ENCODE results near the gene APLP2. TPM values are rescaled to one million over a fixed set of nuclear protein-coding genes. Genes with fewer than 3 reads are reported as not detected.

Gene APLP2
- total and polyA plus RNA-seq, 2 experiments from 2014 or later: 322 to 362 TPM

- TF ChIP-seq ETS1 (IDR thresholded peaks at IDR 0.05) (no peak), STAT1 (IDR thresholded peaks at IDR 0.05; ENCODE audit: unreplicated experiment) (no peak), POLR2AphosphoS5 (IDR thresholded peaks at IDR 0.05; ENCODE audit: low read depth) (no peak), CREB1 (CRISPR knock-in tag; IDR thresholded peaks at IDR 0.05; ENCODE audit: low read depth) (no peak), EZH2 (IDR thresholded peaks at IDR 0.05; ENCODE audit: low read depth, unreplicated experiment) (no peak), REST (IDR thresholded peaks at IDR 0.05; ENCODE audit: unreplicated experiment) (no peak), ZNF114 (CRISPR knock-in tag; IDR thresholded peaks at IDR 0.05) (no peak), JUNB (IDR thresholded peaks at IDR 0.05; ENCODE audit: unreplicated experiment) (no peak), ZNF331 (CRISPR knock-in tag; IDR thresholded peaks at IDR 0.05; ENCODE audit: low read depth) (no peak)
Measured at GRCh38 chr11:130156108-130157022, 86.7 kb downstream of the APLP2 start (continued).

- Mint-ChIP-seq H3K27ac (no peak overlapping the region), H3K9me3 (no peaks in the 10 kb centered on the region; the same call in 2 of the 3 replicates), H3K27me3 (ENCODE audit: insufficient read depth, low read depth, poor library complexity) (peaks cover 37% of the 10 kb centered on the region), H3K4me3 (no peak overlapping the region), H3K36me3 (ENCODE audit: low read depth) (no peaks in the 10 kb centered on the region; the same call in 2 of the 3 replicates), H3K4me1 (peaks cover 41% of the 10 kb centered on the region)
- DNase-seq (ENCODE audit: low spot score) (no peak), ATAC-seq (no peak)
- Histone ChIP-seq H3K4me2 (no peak overlapping the region), H3K4me1 (ENCODE audit: insufficient read depth) (peaks cover 27% of the 10 kb centered on the region), H3K79me2 (replicated peaks; ENCODE audit: insufficient read depth) (peaks cover 5% of the 10 kb centered on the region; the same call in 1 of the 2 replicates), H3K9me2 (ENCODE audit: insufficient read depth) (no peaks in the 10 kb centered on the region), H3K36me3 (ENCODE audit: insufficient read depth) (no peaks in the 10 kb centered on the region), H3F3A (replicated peaks; ENCODE audit: low read depth) (peaks cover 8% of the 10 kb centered on the region; the same call in 1 of the 2 replicates), H4K20me1 (replicated peaks; ENCODE audit: insufficient read depth) (no peaks in the 10 kb centered on the region), H3K27me3 (ENCODE audit: insufficient read depth) (peaks cover 48% of the 10 kb centered on the region), H2AFZ (no peak overlapping the region), H3K27ac (ENCODE audit: low read depth) (no peak overlapping the region), H3K4me3 (no peak overlapping the region)
- no peak for TF ChIP-seq EZH2phosphoT487 (IDR thresholded peaks at IDR 0.05; ENCODE audit: unreplicated experiment)
- no peak for TF ChIP-seq NANOG (IDR thresholded peaks at IDR 0.05; ENCODE audit: borderline replicate concordance)
Measured at GRCh38 chr11:130157101-130157500, 87.4 kb downstream of the APLP2 start.

All from GM23338 (cell line).